HG02623 (cell line): ENCODE results near the gene RNPS1.
A peak's percentile ranks its signal among the peaks of the same experiment; 100 is the strongest.

Experiments used
- ATAC-seq: cut with Tn5 transposase; IDR thresholded peaks from one replicate; pipeline ENCODE4 v1.9.1; 2021; ENCODE audit warnings: moderate library complexity; ENCODE audit not compliant: unreplicated experiment

The RNPS1 gene

GRCh38 chr16:2236337-2237101 is 31.4 kb downstream of the RNPS1 start, which contains the start of gene DNASE1L2:
DNASE1L2 (plus strand) TSS chr16:2236444; CDS start chr16:2236817, 373 bp downstream.
- no peak for ATAC-seq

- no peak for ATAC-seq
Observed at GRCh38 chr16:2235695-2236336, 32.1 kb downstream of the RNPS1 start.

GRCh38 chr16:2235234-2235651 is 32.7 kb downstream of the RNPS1 start:
- no peak for ATAC-seq

GRCh38 chr16:2234813-2235170 is 33.1 kb downstream of the RNPS1 start:
- ATAC-seq = no peak

GRCh38 chr16:2233872-2234812 is 33.8 kb downstream of the RNPS1 start:
- no peak for ATAC-seq

GRCh38 chr16:2233046-2233775 is 34.7 kb downstream of the RNPS1 start:
- no peak for ATAC-seq

- no peak for ATAC-seq
Observed at GRCh38 chr16:2232094-2232990, 35.6 kb downstream of the RNPS1 start.

- no peak for ATAC-seq
Observed at GRCh38 chr16:2231016-2231931, 36.7 kb downstream of the RNPS1 start.

GRCh38 chr16:2230376-2230775 is 37.5 kb downstream of the RNPS1 start:
- no peak for ATAC-seq

- no peak for ATAC-seq
Observed at GRCh38 chr16:2229632-2230250, 38.2 kb downstream of the RNPS1 start.

- ATAC-seq = no peak
Observed at GRCh38 chr16:2229091-2229490, 38.8 kb downstream of the RNPS1 start.

GRCh38 chr16:2228161-2228824 is 39.6 kb downstream of the RNPS1 start:
- ATAC-seq = no peak

- no peak for ATAC-seq
Observed at GRCh38 chr16:2226918-2227317, 41.0 kb downstream of the RNPS1 start.

- ATAC-seq = no peak
Observed at GRCh38 chr16:2226245-2226793, 41.6 kb downstream of the RNPS1 start.

- ATAC-seq = peak; percentile 8
Observed at GRCh38 chr16:2223942-2224486, 43.9 kb downstream of the RNPS1 start.

GRCh38 chr16:2223221-2223941 is 44.5 kb downstream of the RNPS1 start, which contains the start of gene E4F1:
E4F1 (plus strand) TSS chr16:2223591; CDS start chr16:2223614, 23 bp downstream.
- ATAC-seq = peak; percentile 92
